H9 (cell line): ENCODE measurements around the gene MFSD11. TPM values are rescaled to one million over a fixed set of nuclear protein-coding genes. Genes with fewer than 3 reads are reported as not detected.

ENCODE experiments used
- DNase-seq: peaks from one replicate; pipeline ENCODE4 v3.0.0-alpha.2; 2017
- H2AFZ ChIP-seq: one replicate; pipeline ENCODE4 v1.6.1; 2013; ENCODE audit warnings: mild to moderate bottlenecking, low read length, control low read depth, moderate library complexity
- H2AK5ac ChIP-seq: 2 replicates; pipeline ENCODE4 v1.6.1; 2013; ENCODE audit warnings: low read length, control low read depth, mixed read lengths; ENCODE audit not compliant: insufficient read length
- H2BK120ac ChIP-seq: one replicate; pipeline ENCODE4 v1.6.1; 2013; ENCODE audit warnings: low read depth, mild to moderate bottlenecking, low read length, control low read depth, inconsistent platforms; ENCODE audit not compliant: poor library complexity, severe bottlenecking
- H2BK12ac ChIP-seq: 2 replicates; pipeline ENCODE4 v1.6.1; 2013; ENCODE audit warnings: low read length, control low read depth, mixed read lengths, low read depth; ENCODE audit not compliant: insufficient read length
- H2BK15ac ChIP-seq: 2 replicates; pipeline ENCODE4 v1.6.1; 2013; ENCODE audit warnings: low read depth, low read length, control low read depth
- H2BK20ac ChIP-seq: one replicate; pipeline ENCODE4 v1.6.1; 2013; ENCODE audit warnings: low read depth, mild to moderate bottlenecking, low read length, control low read depth, inconsistent platforms; ENCODE audit not compliant: poor library complexity, severe bottlenecking
- H2BK5ac ChIP-seq: 2 replicates; pipeline ENCODE4 v1.6.1; 2013; ENCODE audit warnings: low read length, control low read depth, mixed read lengths; ENCODE audit not compliant: insufficient read length
- H3K14ac ChIP-seq: 2 replicates; pipeline ENCODE4 v1.6.1; 2013; ENCODE audit warnings: low read length, control low read depth; ENCODE audit not compliant: insufficient read depth
- H3K18ac ChIP-seq: 2 replicates; pipeline ENCODE4 v1.6.1; 2013; ENCODE audit warnings: low read depth, mild to moderate bottlenecking, mixed read lengths, low read length, control low read depth; ENCODE audit not compliant: insufficient read length
- H3K23ac ChIP-seq: 2 replicates; pipeline ENCODE4 v1.6.1; 2013; ENCODE audit warnings: low read length, control low read depth, mixed read lengths, low read depth; ENCODE audit not compliant: insufficient read length
- H3K23me2 ChIP-seq: 2 replicates; pipeline ENCODE4 v1.6.1; 2013; ENCODE audit warnings: low read depth, mild to moderate bottlenecking, mixed read lengths, low read length, control low read depth; ENCODE audit not compliant: insufficient read length, poor library complexity, severe bottlenecking
- H3K27ac ChIP-seq: 2 replicates; pipeline ENCODE4 v1.5.1; 2013; ENCODE audit warnings: low read length, control low read depth, mixed read lengths, low read depth; ENCODE audit not compliant: insufficient read length
- H3K27me3 ChIP-seq: 2 replicates; pipeline ENCODE4 v1.6.1; 2013; ENCODE audit warnings: low read length, control low read depth, inconsistent platforms; ENCODE audit not compliant: insufficient read depth
- H3K4ac ChIP-seq: 2 replicates; pipeline ENCODE4 v1.6.1; 2013; ENCODE audit warnings: low read depth, mild to moderate bottlenecking, control low read depth, inconsistent platforms, low read length, moderate library complexity
- H3K4me1 ChIP-seq: 2 replicates; pipeline ENCODE4 v1.6.1; 2013; ENCODE audit warnings: low read length, control low read depth, inconsistent platforms; ENCODE audit not compliant: insufficient read depth
- H3K4me2 ChIP-seq: 2 replicates; pipeline ENCODE4 v1.6.1; 2013; ENCODE audit warnings: low read length, control low read depth, mixed read lengths; ENCODE audit not compliant: insufficient read length, insufficient read depth
- H3K56ac ChIP-seq: 2 replicates; pipeline ENCODE4 v1.6.1; 2013; ENCODE audit warnings: low read depth, mild to moderate bottlenecking, mixed read lengths, low read length, control low read depth; ENCODE audit not compliant: insufficient read length
- H3K79me1 ChIP-seq: 2 replicates; pipeline ENCODE4 v1.6.1; 2013; ENCODE audit warnings: low read depth, mild to moderate bottlenecking, moderate library complexity, low read length, control low read depth, inconsistent platforms; ENCODE audit not compliant: insufficient read depth, poor library complexity, severe bottlenecking
- H3K79me2 ChIP-seq: 2 replicates; pipeline ENCODE4 v1.6.1; 2013; ENCODE audit warnings: low read length, control low read depth, inconsistent platforms; ENCODE audit not compliant: insufficient read depth
- H3K9ac ChIP-seq: 2 replicates; pipeline ENCODE4 v1.6.1; 2013; ENCODE audit warnings: low read length, control low read depth, mixed read lengths; ENCODE audit not compliant: insufficient read length; ENCODE audit errors: extremely low read depth
- H3K9me3 ChIP-seq: one replicate; pipeline ENCODE4 v1.6.1; 2013; ENCODE audit warnings: low read depth, low read length, inconsistent platforms; ENCODE audit not compliant: control insufficient read depth
- H3T11ph ChIP-seq: one replicate; pipeline ENCODE4 v1.6.1; 2013; ENCODE audit warnings: mild to moderate bottlenecking, low read length, control low read depth, inconsistent platforms
- H4K20me1 ChIP-seq: one replicate; pipeline ENCODE4 v1.6.1; 2013; ENCODE audit not compliant: control insufficient read depth, insufficient read length, insufficient read depth
- H4K5ac ChIP-seq: 2 replicates; pipeline ENCODE4 v1.6.1; 2013; ENCODE audit warnings: low read depth, mild to moderate bottlenecking, mixed read lengths, low read length, control low read depth; ENCODE audit not compliant: insufficient read length
- H4K8ac ChIP-seq: replicated peaks from 2 replicates; pipeline ENCODE4 v1.6.1; 2013; ENCODE audit warnings: low read length, control low read depth, mixed read lengths, low read depth; ENCODE audit not compliant: insufficient read length
- H4K91ac ChIP-seq: 2 replicates; pipeline ENCODE4 v1.6.1; 2013; ENCODE audit warnings: low read depth, mild to moderate bottlenecking, moderate library complexity, mixed read lengths, low read length, control low read depth; ENCODE audit not compliant: insufficient read length
- H3K27ac Mint-ChIP-seq, 3 experiments: 2 replicates in 2 of 3; 3 replicates in 1 of 3; pipeline ENCODE4 v1.8.0; 2020 to 2021; ENCODE audit warnings: mixed read lengths in 3 of 3, mild to moderate bottlenecking in 1 of 3, moderate library complexity in 1 of 3
- H3K27me3 Mint-ChIP-seq: 2 replicates; pipeline ENCODE4 v1.8.0; 2021; ENCODE audit warnings: low read depth, mild to moderate bottlenecking, moderate library complexity, mixed read lengths
- H3K36me3 Mint-ChIP-seq, 3 experiments: 2 replicates in 2 of 3; 3 replicates in 1 of 3; pipeline ENCODE4 v1.8.0; 2020 to 2021; ENCODE audit warnings: low read depth in 3 of 3, mixed read lengths in 3 of 3; ENCODE audit not compliant: insufficient read depth in 1 of 3
- H3K4me1 Mint-ChIP-seq, 2 experiments: 2 replicates each; pipeline ENCODE4 v1.8.0; 2020; ENCODE audit warnings: mixed read lengths in 2 of 2
- H3K4me3 Mint-ChIP-seq, 2 experiments: 2 replicates in 1 of 2; 3 replicates in 1 of 2; pipeline ENCODE4 v1.8.0; 2020 to 2021; ENCODE audit warnings: mild to moderate bottlenecking in 2 of 2, mixed read lengths in 2 of 2, moderate library complexity in 1 of 2
- H3K9me3 Mint-ChIP-seq, 2 experiments: 2 replicates in 1 of 2; 3 replicates in 1 of 2; pipeline ENCODE4 v1.8.0; 2020; ENCODE audit warnings: mild to moderate bottlenecking in 2 of 2, mixed read lengths in 2 of 2, moderate library complexity in 1 of 2
- CTCF ChIP-seq: fragments of 200-600 bp; sonication (generic); conservative IDR thresholded peaks from 3 replicates; pipeline ENCODE4 v1.8.0; 2021; ENCODE audit warnings: antibody characterized with exemption, mild to moderate bottlenecking
- WGBS: extraction: QIAGEN DNeasy Blood & Tissue Kit; methylation state at CpG from one replicate; pipeline ENCODE4 v1.1.7; 2013; ENCODE audit warnings: missing lambda C conversion rate, low lambda C conversion rate, mixed read lengths; ENCODE audit not compliant: insufficient read length; ENCODE audit errors: extremely low coverage; 5-methylcytosine and 5-hydroxymethylcytosine counted together
- total RNA-seq: library from RNA; stranded (reverse); gene quantifications from 2 replicates; pipeline ENCODE4 v1.2.1, GENCODE V29; 2021

The MFSD11 gene
- total RNA-seq, 1 experiment from 2014 or later: 19.9 TPM

- H2BK12ac ChIP-seq: no peak overlapping the region
- no peak overlapping the region for H4K91ac ChIP-seq
- no peak overlapping the region for H3K27ac Mint-ChIP-seq
- H3K27me3 Mint-ChIP-seq: no peaks in the 10 kb centered on the region
- H4K8ac ChIP-seq: no peak overlapping the region
- H3K4me1 Mint-ChIP-seq: peaks cover 14 to 15% of the 10 kb centered on the region in 2 experiments
- no peak overlapping the region for H3K4me2 ChIP-seq
- H4K5ac ChIP-seq: no peak overlapping the region
- DNase-seq: no peak
- H3K9ac ChIP-seq: no peak overlapping the region
- no peak overlapping the region for H3T11ph ChIP-seq
- no CpG with 5 or more reads among the region's 9 CpGs for WGBS
- H2BK120ac ChIP-seq: no peak overlapping the region
- no peaks in the 10 kb centered on the region for H3K4me1 ChIP-seq
- no peak for TF ChIP-seq CTCF
- no peak overlapping the region for H2AK5ac ChIP-seq
- H3K23me2 ChIP-seq: peaks cover 13% of the 10 kb centered on the region
- H3K4me3 Mint-ChIP-seq: no peak overlapping the region; a peak in 1 of 5 replicates
- no peak overlapping the region for H3K23ac ChIP-seq
- no peaks in the 10 kb centered on the region for H3K27me3 ChIP-seq
- no peaks in the 10 kb centered on the region for H3K9me3 Mint-ChIP-seq
- no peak overlapping the region for H2BK5ac ChIP-seq
- peaks cover 7% of the 10 kb centered on the region; the same call in 1 of the 2 replicates for H3K79me2 ChIP-seq
- H2BK15ac ChIP-seq: no peak overlapping the region
- H3K4ac ChIP-seq: no peak overlapping the region
- no peak overlapping the region for H3K14ac ChIP-seq
- H3K9me3 ChIP-seq: no peaks in the 10 kb centered on the region
- no peak overlapping the region for H2AFZ ChIP-seq
- H2BK20ac ChIP-seq: no peak overlapping the region
- H3K27ac ChIP-seq: no peak overlapping the region
- H3K79me1 ChIP-seq: peaks cover 11% of the 10 kb centered on the region
- no peaks in the 10 kb centered on the region for H4K20me1 ChIP-seq
- no peak overlapping the region for H3K18ac ChIP-seq
- H3K36me3 Mint-ChIP-seq: peaks cover 24 to 62% (median 58%) of the 10 kb centered on the region in 3 experiments; a peak in 6 of 7 replicates
- H3K56ac ChIP-seq: no peak overlapping the region
Measured at GRCh38 chr17:76723812-76724211, 14.1 kb upstream of the MFSD11 start.
